ENCODE results near the gene SORCS3.

- TF ChIP-seq CTCF (IDR thresholded peaks at IDR 0.05) = no peak
- TF ChIP-seq CREB1 (CRISPR knock-in tag; IDR thresholded peaks at IDR 0.05) = no peak
- no peak for TF ChIP-seq ATF3 (CRISPR knock-in tag; conservative IDR thresholded peaks at IDR 0.05)
- TF ChIP-seq ZNF121 (CRISPR knock-in tag; IDR thresholded peaks at IDR 0.05) = no peak
- TF ChIP-seq USF1 (CRISPR knock-in tag; IDR thresholded peaks at IDR 0.05) = no peak
- no peak for TF ChIP-seq GABPB1 (CRISPR knock-in tag; IDR thresholded peaks at IDR 0.05)
Observed at GRCh38 chr10:105010411-105011121, 369.5 kb downstream of the SORCS3 start.

Data from WTC11 (cell line).